GM15510 (cell line): ENCODE data around the gene LSM7.
A peak's percentile ranks its signal among the peaks of the same experiment; 100 is the strongest.

ENCODE experiments used
- POLR2A ChIP-seq: IDR thresholded peaks from 3 replicates; pipeline ENCODE4 v1.6.1; 2011; ENCODE audit warnings: borderline replicate concordance; ENCODE audit not compliant: insufficient read length; ENCODE audit errors: extremely low read depth

Gene LSM7

GRCh38 chr19:2334986-2335846, 6.8 kb upstream of the LSM7 start:
- TF ChIP-seq POLR2A = no peak

GRCh38 chr19:2334426-2334825, 6.0 kb upstream of the LSM7 start:
- TF ChIP-seq POLR2A = no peak

- TF ChIP-seq POLR2A = no peak
Measured at GRCh38 chr19:2333807-2334211, 5.4 kb upstream of the LSM7 start.

GRCh38 chr19:2333027-2333806, 4.8 kb upstream of the LSM7 start:
- TF ChIP-seq POLR2A = no peak

GRCh38 chr19:2332341-2333026, 4.1 kb upstream of the LSM7 start:
- peak; percentile 36 for TF ChIP-seq POLR2A

- no peak for TF ChIP-seq POLR2A
Measured at GRCh38 chr19:2331601-2332246, 3.3 kb upstream of the LSM7 start.

- no peak for TF ChIP-seq POLR2A
Measured at GRCh38 chr19:2330632-2331284, 2.4 kb upstream of the LSM7 start.

- no peak for TF ChIP-seq POLR2A
Measured at GRCh38 chr19:2330255-2330631, 1.9 kb upstream of the LSM7 start.

- TF ChIP-seq POLR2A = no peak
Measured at GRCh38 chr19:2329501-2329916, 1.1 kb upstream of the LSM7 start.

GRCh38 chr19:2329149-2329478, 728 bp upstream of the LSM7 start:
- no peak for TF ChIP-seq POLR2A

GRCh38 chr19:2327773-2328400, 499 bp downstream of the LSM7 start:
- TF ChIP-seq POLR2A = peak; percentile 31

GRCh38 chr19:2326699-2327360, 1.6 kb downstream of the LSM7 start:
- no peak for TF ChIP-seq POLR2A

- TF ChIP-seq POLR2A = no peak
Measured at GRCh38 chr19:2325281-2326046, 2.9 kb downstream of the LSM7 start.
